H1 (cell line): ENCODE measurements around the gene ENOX2. TPM values are rescaled to one million over a fixed set of nuclear protein-coding genes. Genes with fewer than 3 reads are reported as not detected.

Experiments
- BACH1 ChIP-seq: IDR thresholded peaks from 2 replicates; pipeline ENCODE4 v1.6.1; 2012; ENCODE audit warnings: low read length, improper control_type of control experiment
- SIX5 ChIP-seq: IDR thresholded peaks from 2 replicates; pipeline ENCODE4 v1.6.1; 2011; ENCODE audit warnings: mild to moderate bottlenecking, low read depth, low read length
- polyA plus RNA-seq, 7 experiments: library from polyadenylated mRNA; depleted of rRNA in 3 of 7; stranded (reverse) in 5 of 7; unstranded in 2 of 7; fragments of >200 nt in 5 of 7; fragments of 200-250 nt in 2 of 7; gene quantifications; 1 replicate in 5 of 7; 2 replicates in 1 of 7; 4 replicates in 1 of 7; pipeline versions ENCODE4 v1.2.1 to v1.2.3, GENCODE V29; 2011 to 2013; ENCODE audit warnings: missing spikeins in 2 of 7, mixed read lengths in 2 of 7
- total RNA-seq: library from RNA; stranded (reverse); fragmentation: NEBNext Ultra II Directional; extraction: Animal tissue kit (Norgen Biotek cat#: 25700); gene quantifications from 2 replicates; pipeline ENCODE4 v1.2.1, GENCODE V29; 2021

The ENOX2 gene
- total and polyA plus RNA-seq, 2 of the 8 experiments (the other 6 are each of a cell fraction or from before 2014, with no cell fraction given) = 4.5 to 12.3 TPM

GRCh38 chrX:130902783-130903613 is at the start of gene ENOX2 (continued):
- TF ChIP-seq BACH1 (peak; percentile 43), SIX5 (peak; percentile 72)
